Hematopoietic multipotent progenitor cell treated with erythropoietin and hydrocortisone succinate and interleukin-3 and kit ligand, for 4 days (in vitro differentiated cells): ENCODE measurements around the gene TEX264.

Experiments used
- DNase-seq: peaks from one replicate; pipeline ENCODE4 v3.0.0-alpha.2; 2015

Gene TEX264

GRCh38 chr3:51700403-51700802, 29.4 kb downstream of the TEX264 start:
- DNase-seq: no peak

GRCh38 chr3:51702156-51702555, 31.1 kb downstream of the TEX264 start:
- no peak for DNase-seq

GRCh38 chr3:51703068-51703760, 32.2 kb downstream of the TEX264 start:
- no peak for DNase-seq

GRCh38 chr3:51703761-51704510, 32.9 kb downstream of the TEX264 start:
- no peak for DNase-seq

- no peak for DNase-seq
Observed at GRCh38 chr3:51704511-51704950, 33.5 kb downstream of the TEX264 start.

- DNase-seq: no peak
Observed at GRCh38 chr3:51705276-51706020, 34.4 kb downstream of the TEX264 start.

GRCh38 chr3:51706021-51706485, 35.0 kb downstream of the TEX264 start:
- DNase-seq: no peak

- peak; percentile 80 for DNase-seq
Observed at GRCh38 chr3:51706788-51707731, 36.0 kb downstream of the TEX264 start, which contains the start of gene GRM2. Gene GRM2, plus strand, starts transcription at chr3:51707068. Its CDS starts 1,916 bp downstream, at chr3:51708984.

GRCh38 chr3:51708216-51708845, 37.3 kb downstream of the TEX264 start:
- no peak for DNase-seq

GRCh38 chr3:51709004-51709420, 38.0 kb downstream of the TEX264 start:
- DNase-seq: no peak

GRCh38 chr3:51709675-51710074, 38.6 kb downstream of the TEX264 start:
- DNase-seq: no peak

- peak; percentile 47 for DNase-seq
Observed at GRCh38 chr3:51710631-51711351, 39.7 kb downstream of the TEX264 start.

- DNase-seq: no peak
Observed at GRCh38 chr3:51711352-51712037, 40.4 kb downstream of the TEX264 start.

GRCh38 chr3:51712038-51712420, 41.0 kb downstream of the TEX264 start:
- DNase-seq: no peak

- no peak for DNase-seq
Observed at GRCh38 chr3:51712511-51712931, 41.5 kb downstream of the TEX264 start.

GRCh38 chr3:51712963-51713362, 41.9 kb downstream of the TEX264 start:
- no peak for DNase-seq

- no peak for DNase-seq
Observed at GRCh38 chr3:51715231-51715976, 44.4 kb downstream of the TEX264 start.

GRCh38 chr3:51715977-51716294, 44.9 kb downstream of the TEX264 start:
- no peak for DNase-seq

- no peak for DNase-seq
Observed at GRCh38 chr3:51716805-51717204, 45.8 kb downstream of the TEX264 start.

GRCh38 chr3:51717446-51717845, 46.4 kb downstream of the TEX264 start:
- DNase-seq: no peak
